T-helper 1 cell treated with Interleukin-12 subunit alpha and Interleukin-12 subunit beta and Interleukin-4 antibody, amounts not matched to agents 30 ng/mL and 1 ng/mL, for 36 hours (primary cell): ENCODE results near the gene SMIM20. TPM values are rescaled to one million over a fixed set of nuclear protein-coding genes. Genes with fewer than 3 reads are reported as not detected.

Source experiments
- total RNA-seq: library from RNA; stranded (reverse); gene quantifications from 2 replicates; pipeline ENCODE4 v1.2.3, GENCODE V29; 2022

SMIM20 gene
- total RNA-seq, 1 donor from 2014 or later, result 15.4 TPM

Other genes starting within 250 kb of the SMIM20 start
- gene SEL1L3, start 51.2 kb upstream of the SMIM20 start, total RNA-seq, result 48.6 and 57.7 TPM in 2 replicates